Hematopoietic multipotent progenitor cell treated with erythropoietin and hydrocortisone succinate and interleukin-3 and kit ligand, for 17 days (in vitro differentiated cells): Measurements from ENCODE around the gene LRRTM4.
"Not testable (repeated sequence)": the region's sequence is repeated elsewhere in the genome, so short reads cannot be mapped to it uniquely, and the experiment has no call there.

Experiments
- DNase-seq: peaks from one replicate; pipeline ENCODE4 v3.0.0-alpha.2; 2015; ENCODE audit warnings: low spot score

The LRRTM4 gene

GRCh38 chr2:77314721-77315120 lies 207.5 kb downstream of the LRRTM4 start:
- no peak for DNase-seq

GRCh38 chr2:77310416-77310815 lies 211.8 kb downstream of the LRRTM4 start:
- no peak for DNase-seq

GRCh38 chr2:77309725-77310124 lies 212.5 kb downstream of the LRRTM4 start:
- no peak for DNase-seq

- no peak for DNase-seq
Observed at GRCh38 chr2:77301441-77301840, 220.7 kb downstream of the LRRTM4 start.

GRCh38 chr2:77296791-77297190 lies 225.4 kb downstream of the LRRTM4 start:
- DNase-seq = no peak

GRCh38 chr2:77294474-77294873 lies 227.7 kb downstream of the LRRTM4 start:
- no peak for DNase-seq

GRCh38 chr2:77284353-77284752 lies 237.8 kb downstream of the LRRTM4 start:
- no peak for DNase-seq

GRCh38 chr2:77271262-77271661 lies 250.9 kb downstream of the LRRTM4 start:
- no peak for DNase-seq

- DNase-seq = no peak
Observed at GRCh38 chr2:77270433-77270832, 251.7 kb downstream of the LRRTM4 start.

GRCh38 chr2:77268626-77269025 lies 253.6 kb downstream of the LRRTM4 start:
- DNase-seq = no peak

GRCh38 chr2:77232909-77233425 lies 289.2 kb downstream of the LRRTM4 start:
- DNase-seq = no peak

GRCh38 chr2:77228391-77228790 lies 293.8 kb downstream of the LRRTM4 start:
- DNase-seq = no peak

GRCh38 chr2:77210725-77211124 lies 311.5 kb downstream of the LRRTM4 start:
- no peak for DNase-seq

GRCh38 chr2:77207331-77207730 lies 314.8 kb downstream of the LRRTM4 start:
- no peak for DNase-seq

- no peak for DNase-seq
Observed at GRCh38 chr2:77201755-77202154, 320.4 kb downstream of the LRRTM4 start.

- DNase-seq = no peak
Observed at GRCh38 chr2:77199411-77199810, 322.8 kb downstream of the LRRTM4 start.

GRCh38 chr2:77193858-77194448 lies 328.2 kb downstream of the LRRTM4 start:
- no peak for DNase-seq

- DNase-seq = no peak
Observed at GRCh38 chr2:77192811-77193289, 329.3 kb downstream of the LRRTM4 start.

- DNase-seq = no peak
Observed at GRCh38 chr2:77191665-77192064, 330.5 kb downstream of the LRRTM4 start.

- no peak for DNase-seq
Observed at GRCh38 chr2:77190721-77191346, 331.3 kb downstream of the LRRTM4 start.

- no peak for DNase-seq
Observed at GRCh38 chr2:77185052-77185451, 337.1 kb downstream of the LRRTM4 start.

GRCh38 chr2:77179297-77179696 lies 342.9 kb downstream of the LRRTM4 start:
- DNase-seq = no peak

GRCh38 chr2:77175266-77175780 lies 346.9 kb downstream of the LRRTM4 start:
- not testable (repeated sequence) for DNase-seq

- DNase-seq = no peak
Observed at GRCh38 chr2:77169426-77169825, 352.8 kb downstream of the LRRTM4 start.
